H1 (cell line): Measurements from ENCODE around the gene GIPC1. TPM values are rescaled to one million over a fixed set of nuclear protein-coding genes. Genes with fewer than 3 reads are reported as not detected.

ENCODE experiments used
- FOSL1 ChIP-seq: IDR thresholded peaks from 2 replicates; pipeline ENCODE4 v1.6.1; 2011; ENCODE audit warnings: mild to moderate bottlenecking, low read depth, low read length, moderate library complexity; ENCODE audit not compliant: insufficient read depth
- GABPA ChIP-seq: IDR thresholded peaks from 2 replicates; pipeline ENCODE4 v1.6.1; 2011; ENCODE audit warnings: mild to moderate bottlenecking, low read length, moderate library complexity, borderline replicate concordance; ENCODE audit not compliant: insufficient read depth
- HDAC2 ChIP-seq, 2 experiments: fragments of 300-600 bp in 1 of 2; sonication (generic) in 1 of 2; IDR thresholded peaks; 2 replicates each; pipeline ENCODE4 v1.6.1; 2011 to 2012; ENCODE audit warnings: low read depth in 2 of 2, low read length in 2 of 2, mild to moderate bottlenecking in 2 of 2, moderate library complexity in 2 of 2, borderline replicate concordance in 1 of 2, inconsistent platforms in 1 of 2
- KDM4A ChIP-seq: IDR thresholded peaks from one replicate; pipeline ENCODE4 v1.7.1; 2012; ENCODE audit warnings: low read depth, mild to moderate bottlenecking, moderate library complexity, low read length, inconsistent platforms; ENCODE audit not compliant: severe bottlenecking
- POLR2A ChIP-seq, 2 experiments: IDR thresholded peaks; 1 replicate in 1 of 2; 2 replicates in 1 of 2; pipeline ENCODE4 v1.6.1; 2011; ENCODE audit warnings: low read depth in 2 of 2, low read length in 2 of 2, mild to moderate bottlenecking in 2 of 2; ENCODE audit errors: control extremely low read depth in 1 of 2
- RBBP5 ChIP-seq: IDR thresholded peaks from 2 replicates; pipeline ENCODE4 v1.7.1; 2012; ENCODE audit warnings: low read depth, mild to moderate bottlenecking, inconsistent platforms, low read length, moderate library complexity, borderline replicate concordance
- SIN3A ChIP-seq, 2 experiments: IDR thresholded peaks in 1 of 2; conservative IDR thresholded peaks in 1 of 2; 2 replicates each; pipeline ENCODE4 v1.6.1; 2011 to 2012; ENCODE audit warnings: low read length in 2 of 2, improper control_type of control experiment in 1 of 2, low read depth in 1 of 2, mild to moderate bottlenecking in 1 of 2
- SRF ChIP-seq: IDR thresholded peaks from 2 replicates; pipeline ENCODE4 v1.6.1; 2011; ENCODE audit warnings: mild to moderate bottlenecking, low read depth, low read length, moderate library complexity
- polyA plus RNA-seq, 7 experiments: library from polyadenylated mRNA; depleted of rRNA in 3 of 7; stranded (reverse) in 5 of 7; unstranded in 2 of 7; fragments of >200 nt in 5 of 7; fragments of 200-250 nt in 2 of 7; gene quantifications; 1 replicate in 5 of 7; 2 replicates in 1 of 7; 4 replicates in 1 of 7; pipeline versions ENCODE4 v1.2.1 to v1.2.3, GENCODE V29; 2011 to 2013; ENCODE audit warnings: missing spikeins in 2 of 7, mixed read lengths in 2 of 7
- total RNA-seq: library from RNA; stranded (reverse); fragmentation: NEBNext Ultra II Directional; extraction: Animal tissue kit (Norgen Biotek cat#: 25700); gene quantifications from 2 replicates; pipeline ENCODE4 v1.2.1, GENCODE V29; 2021
- TF ChIP-seq, protein P1 (sequence below): fragments of 300-600 bp; sonication (generic); IDR thresholded peaks from 2 replicates; pipeline ENCODE4 v1.7.1; 2012; ENCODE audit warnings: low read length, moderate library complexity, mild to moderate bottlenecking, inconsistent platforms; ENCODE audit not compliant: insufficient replicate concordance

The GIPC1 gene
- total and polyA plus RNA-seq, 2 of the 8 experiments (the other 6 are each of a cell fraction or from before 2014, with no cell fraction given): 65.6 to 72.0 TPM

DNA sequence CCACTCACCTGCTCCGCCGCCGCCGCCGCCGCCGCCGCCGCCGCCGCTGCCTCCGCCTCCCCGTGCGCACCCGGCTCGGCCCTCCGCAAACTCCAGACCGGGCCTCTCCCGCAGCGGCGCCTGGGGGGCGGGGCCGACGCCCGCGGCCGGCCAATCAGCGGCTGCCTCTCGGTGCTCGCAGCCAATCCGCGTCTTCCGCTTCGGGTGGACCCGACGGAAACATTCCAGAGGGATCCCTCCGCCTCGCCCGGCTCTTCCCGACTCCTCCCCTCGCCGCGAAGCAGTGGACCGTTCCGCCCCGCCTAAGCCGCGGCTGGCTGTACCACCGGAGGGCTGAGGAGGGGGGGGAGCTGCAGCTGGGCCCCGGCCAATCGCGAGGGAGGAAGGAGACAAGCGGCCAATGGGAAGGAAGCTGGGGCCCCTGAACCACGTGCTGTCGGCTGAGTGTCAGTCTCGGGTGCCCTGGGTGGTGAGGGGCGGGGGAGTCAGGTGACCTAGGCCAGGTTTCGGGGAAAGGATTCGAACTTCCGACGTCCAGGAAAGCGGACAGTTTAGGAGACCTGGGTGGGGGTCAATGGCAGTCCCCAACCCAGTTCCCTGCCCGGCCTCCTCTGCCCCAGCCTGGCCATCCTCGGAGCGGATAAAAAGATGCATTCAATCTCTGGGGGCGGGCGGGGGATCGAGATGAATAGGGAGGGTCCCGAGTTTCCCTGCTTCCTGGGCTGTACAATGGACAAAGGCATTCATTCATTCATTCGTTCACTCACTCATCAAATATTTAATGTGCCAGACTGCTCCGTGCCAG lies at the start of gene GIPC1 (continued):
- TF ChIP-seq, protein P1, sequence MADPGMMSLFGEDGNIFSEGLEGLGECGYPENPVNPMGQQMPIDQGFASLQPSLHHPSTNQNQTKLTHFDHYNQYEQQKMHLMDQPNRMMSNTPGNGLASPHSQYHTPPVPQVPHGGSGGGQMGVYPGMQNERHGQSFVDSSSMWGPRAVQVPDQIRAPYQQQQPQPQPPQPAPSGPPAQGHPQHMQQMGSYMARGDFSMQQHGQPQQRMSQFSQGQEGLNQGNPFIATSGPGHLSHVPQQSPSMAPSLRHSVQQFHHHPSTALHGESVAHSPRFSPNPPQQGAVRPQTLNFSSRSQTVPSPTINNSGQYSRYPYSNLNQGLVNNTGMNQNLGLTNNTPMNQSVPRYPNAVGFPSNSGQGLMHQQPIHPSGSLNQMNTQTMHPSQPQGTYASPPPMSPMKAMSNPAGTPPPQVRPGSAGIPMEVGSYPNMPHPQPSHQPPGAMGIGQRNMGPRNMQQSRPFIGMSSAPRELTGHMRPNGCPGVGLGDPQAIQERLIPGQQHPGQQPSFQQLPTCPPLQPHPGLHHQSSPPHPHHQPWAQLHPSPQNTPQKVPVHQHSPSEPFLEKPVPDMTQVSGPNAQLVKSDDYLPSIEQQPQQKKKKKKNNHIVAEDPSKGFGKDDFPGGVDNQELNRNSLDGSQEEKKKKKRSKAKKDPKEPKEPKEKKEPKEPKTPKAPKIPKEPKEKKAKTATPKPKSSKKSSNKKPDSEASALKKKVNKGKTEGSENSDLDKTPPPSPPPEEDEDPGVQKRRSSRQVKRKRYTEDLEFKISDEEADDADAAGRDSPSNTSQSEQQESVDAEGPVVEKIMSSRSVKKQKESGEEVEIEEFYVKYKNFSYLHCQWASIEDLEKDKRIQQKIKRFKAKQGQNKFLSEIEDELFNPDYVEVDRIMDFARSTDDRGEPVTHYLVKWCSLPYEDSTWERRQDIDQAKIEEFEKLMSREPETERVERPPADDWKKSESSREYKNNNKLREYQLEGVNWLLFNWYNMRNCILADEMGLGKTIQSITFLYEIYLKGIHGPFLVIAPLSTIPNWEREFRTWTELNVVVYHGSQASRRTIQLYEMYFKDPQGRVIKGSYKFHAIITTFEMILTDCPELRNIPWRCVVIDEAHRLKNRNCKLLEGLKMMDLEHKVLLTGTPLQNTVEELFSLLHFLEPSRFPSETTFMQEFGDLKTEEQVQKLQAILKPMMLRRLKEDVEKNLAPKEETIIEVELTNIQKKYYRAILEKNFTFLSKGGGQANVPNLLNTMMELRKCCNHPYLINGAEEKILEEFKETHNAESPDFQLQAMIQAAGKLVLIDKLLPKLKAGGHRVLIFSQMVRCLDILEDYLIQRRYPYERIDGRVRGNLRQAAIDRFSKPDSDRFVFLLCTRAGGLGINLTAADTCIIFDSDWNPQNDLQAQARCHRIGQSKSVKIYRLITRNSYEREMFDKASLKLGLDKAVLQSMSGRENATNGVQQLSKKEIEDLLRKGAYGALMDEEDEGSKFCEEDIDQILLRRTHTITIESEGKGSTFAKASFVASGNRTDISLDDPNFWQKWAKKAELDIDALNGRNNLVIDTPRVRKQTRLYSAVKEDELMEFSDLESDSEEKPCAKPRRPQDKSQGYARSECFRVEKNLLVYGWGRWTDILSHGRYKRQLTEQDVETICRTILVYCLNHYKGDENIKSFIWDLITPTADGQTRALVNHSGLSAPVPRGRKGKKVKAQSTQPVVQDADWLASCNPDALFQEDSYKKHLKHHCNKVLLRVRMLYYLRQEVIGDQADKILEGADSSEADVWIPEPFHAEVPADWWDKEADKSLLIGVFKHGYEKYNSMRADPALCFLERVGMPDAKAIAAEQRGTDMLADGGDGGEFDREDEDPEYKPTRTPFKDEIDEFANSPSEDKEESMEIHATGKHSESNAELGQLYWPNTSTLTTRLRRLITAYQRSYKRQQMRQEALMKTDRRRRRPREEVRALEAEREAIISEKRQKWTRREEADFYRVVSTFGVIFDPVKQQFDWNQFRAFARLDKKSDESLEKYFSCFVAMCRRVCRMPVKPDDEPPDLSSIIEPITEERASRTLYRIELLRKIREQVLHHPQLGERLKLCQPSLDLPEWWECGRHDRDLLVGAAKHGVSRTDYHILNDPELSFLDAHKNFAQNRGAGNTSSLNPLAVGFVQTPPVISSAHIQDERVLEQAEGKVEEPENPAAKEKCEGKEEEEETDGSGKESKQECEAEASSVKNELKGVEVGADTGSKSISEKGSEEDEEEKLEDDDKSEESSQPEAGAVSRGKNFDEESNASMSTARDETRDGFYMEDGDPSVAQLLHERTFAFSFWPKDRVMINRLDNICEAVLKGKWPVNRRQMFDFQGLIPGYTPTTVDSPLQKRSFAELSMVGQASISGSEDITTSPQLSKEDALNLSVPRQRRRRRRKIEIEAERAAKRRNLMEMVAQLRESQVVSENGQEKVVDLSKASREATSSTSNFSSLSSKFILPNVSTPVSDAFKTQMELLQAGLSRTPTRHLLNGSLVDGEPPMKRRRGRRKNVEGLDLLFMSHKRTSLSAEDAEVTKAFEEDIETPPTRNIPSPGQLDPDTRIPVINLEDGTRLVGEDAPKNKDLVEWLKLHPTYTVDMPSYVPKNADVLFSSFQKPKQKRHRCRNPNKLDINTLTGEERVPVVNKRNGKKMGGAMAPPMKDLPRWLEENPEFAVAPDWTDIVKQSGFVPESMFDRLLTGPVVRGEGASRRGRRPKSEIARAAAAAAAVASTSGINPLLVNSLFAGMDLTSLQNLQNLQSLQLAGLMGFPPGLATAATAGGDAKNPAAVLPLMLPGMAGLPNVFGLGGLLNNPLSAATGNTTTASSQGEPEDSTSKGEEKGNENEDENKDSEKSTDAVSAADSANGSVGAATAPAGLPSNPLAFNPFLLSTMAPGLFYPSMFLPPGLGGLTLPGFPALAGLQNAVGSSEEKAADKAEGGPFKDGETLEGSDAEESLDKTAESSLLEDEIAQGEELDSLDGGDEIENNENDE: no peak
- TF ChIP-seq FOSL1: no peak
- no peak for TF ChIP-seq POLR2A (IDR thresholded peaks at IDR 0.05; ENCODE audit: control extremely low read depth in 1 of 2, low read depth in 2 of 2, low read length in 2 of 2)
- TF ChIP-seq SIN3A (conservative IDR thresholded peaks at IDR 0.05 in 1 of 2, IDR thresholded peaks at IDR 0.05 in 1 of 2; ENCODE audit: low read depth in 1 of 2, low read length in 2 of 2): peak in 1 of 2 experiments; percentile 80; a peak in 2 of 4 replicates
- no peak for TF ChIP-seq RBBP5
- TF ChIP-seq SRF: no peak
- no peak for TF ChIP-seq GABPA
- peak; percentile 49 for TF ChIP-seq KDM4A
- TF ChIP-seq HDAC2 (IDR thresholded peaks at IDR 0.05; ENCODE audit: borderline replicate concordance in 1 of 2, low read depth in 2 of 2, low read length in 2 of 2): no peak
